WI38 (cell line): ENCODE results near the gene THSD8.

Experiments used
- H3K4me3 ChIP-seq: 2 replicates; pipeline ENCODE4 v1.5.1; 2011; ENCODE audit warnings: low read depth, mild to moderate bottlenecking, control low read depth, low read length
- TF ChIP-seq, protein P1 (sequence below): IDR thresholded peaks from 2 replicates; pipeline ENCODE4 v1.5.1; 2012; ENCODE audit warnings: low read depth, mild to moderate bottlenecking, control low read depth, low read length

THSD8 gene

DNA sequence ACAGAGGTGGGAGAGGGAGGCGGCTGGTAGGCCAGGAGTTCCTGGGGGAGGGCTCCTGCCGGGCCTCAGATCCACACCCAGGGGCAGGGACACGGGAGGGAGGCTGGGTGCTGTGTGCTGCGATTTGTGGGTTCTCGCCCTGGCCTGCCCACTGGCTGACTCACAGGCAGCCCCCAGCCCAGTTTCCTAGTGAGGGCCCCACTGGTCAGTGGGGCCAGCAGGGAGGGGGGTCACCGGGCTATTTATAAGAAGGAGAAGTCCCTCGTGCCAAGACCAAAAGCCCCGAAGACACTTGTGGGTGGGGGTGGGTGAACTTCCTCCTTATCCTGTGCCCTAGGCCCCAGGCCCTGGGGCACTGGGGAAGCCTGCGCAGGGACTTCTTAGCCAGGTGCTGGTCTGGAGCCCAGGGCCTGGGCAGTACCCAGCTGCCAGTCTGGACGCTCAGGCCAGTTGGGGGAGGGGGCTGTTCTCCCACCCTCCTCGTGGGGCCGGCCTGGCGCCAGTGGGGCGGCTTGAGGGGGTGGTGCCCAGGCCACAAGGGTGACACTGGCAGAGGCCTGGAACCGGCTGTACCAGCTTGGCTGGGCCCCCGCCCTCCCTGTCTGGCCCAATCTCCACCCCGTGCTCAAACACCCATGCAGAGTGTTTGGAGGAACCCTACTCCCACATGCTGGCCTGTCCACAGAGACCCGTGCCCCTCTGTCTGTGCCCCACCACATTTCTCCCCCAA is 15.6 kb upstream of the THSD8 start:
- TF ChIP-seq, protein P1, sequence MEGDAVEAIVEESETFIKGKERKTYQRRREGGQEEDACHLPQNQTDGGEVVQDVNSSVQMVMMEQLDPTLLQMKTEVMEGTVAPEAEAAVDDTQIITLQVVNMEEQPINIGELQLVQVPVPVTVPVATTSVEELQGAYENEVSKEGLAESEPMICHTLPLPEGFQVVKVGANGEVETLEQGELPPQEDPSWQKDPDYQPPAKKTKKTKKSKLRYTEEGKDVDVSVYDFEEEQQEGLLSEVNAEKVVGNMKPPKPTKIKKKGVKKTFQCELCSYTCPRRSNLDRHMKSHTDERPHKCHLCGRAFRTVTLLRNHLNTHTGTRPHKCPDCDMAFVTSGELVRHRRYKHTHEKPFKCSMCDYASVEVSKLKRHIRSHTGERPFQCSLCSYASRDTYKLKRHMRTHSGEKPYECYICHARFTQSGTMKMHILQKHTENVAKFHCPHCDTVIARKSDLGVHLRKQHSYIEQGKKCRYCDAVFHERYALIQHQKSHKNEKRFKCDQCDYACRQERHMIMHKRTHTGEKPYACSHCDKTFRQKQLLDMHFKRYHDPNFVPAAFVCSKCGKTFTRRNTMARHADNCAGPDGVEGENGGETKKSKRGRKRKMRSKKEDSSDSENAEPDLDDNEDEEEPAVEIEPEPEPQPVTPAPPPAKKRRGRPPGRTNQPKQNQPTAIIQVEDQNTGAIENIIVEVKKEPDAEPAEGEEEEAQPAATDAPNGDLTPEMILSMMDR, result no peak
- no peak overlapping the region for H3K4me3 ChIP-seq

DNA sequence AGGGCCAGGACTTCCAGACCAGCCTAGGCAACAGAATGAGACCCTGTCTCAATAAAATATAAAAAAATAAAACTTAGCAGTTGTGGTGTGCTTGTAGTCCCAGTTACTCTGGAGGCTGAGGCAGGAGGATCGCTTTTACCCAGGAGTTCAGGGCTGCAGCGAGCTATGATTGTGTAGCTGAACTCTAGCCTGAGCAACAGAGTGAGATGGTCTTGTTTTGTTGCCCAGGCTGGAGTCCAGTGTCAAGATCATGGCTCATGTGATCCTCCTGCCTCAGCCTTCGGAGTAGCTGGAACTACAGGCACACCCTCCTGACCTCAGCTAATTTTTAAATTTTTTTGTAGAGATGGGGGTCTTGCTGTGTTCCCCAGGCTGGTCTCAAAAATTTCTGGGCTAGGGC is 14.9 kb upstream of the THSD8 start:
- no peak overlapping the region for H3K4me3 ChIP-seq
- TF ChIP-seq, protein P1, result no peak

DNA sequence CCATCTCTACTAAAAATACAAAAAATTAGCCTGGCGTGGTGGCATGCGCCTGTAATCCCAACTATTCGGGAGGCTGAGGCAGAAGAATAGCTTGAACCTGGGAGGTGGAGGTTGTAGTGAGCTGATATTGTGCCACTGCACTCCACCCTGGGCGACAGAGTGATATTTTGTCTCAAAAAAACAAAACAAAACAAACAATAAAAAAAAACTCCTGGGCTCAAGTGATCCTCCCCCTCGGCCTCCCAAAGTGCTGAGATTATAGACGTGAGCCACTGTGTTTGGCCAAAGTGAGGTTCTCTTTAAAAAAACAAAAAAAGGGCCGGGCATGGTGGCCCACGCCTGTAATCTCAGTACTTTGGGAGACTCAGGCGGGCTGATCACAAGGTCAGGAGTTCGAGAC is 14.4 kb upstream of the THSD8 start:
- TF ChIP-seq, protein P1, result no peak
- no peak overlapping the region for H3K4me3 ChIP-seq

DNA sequence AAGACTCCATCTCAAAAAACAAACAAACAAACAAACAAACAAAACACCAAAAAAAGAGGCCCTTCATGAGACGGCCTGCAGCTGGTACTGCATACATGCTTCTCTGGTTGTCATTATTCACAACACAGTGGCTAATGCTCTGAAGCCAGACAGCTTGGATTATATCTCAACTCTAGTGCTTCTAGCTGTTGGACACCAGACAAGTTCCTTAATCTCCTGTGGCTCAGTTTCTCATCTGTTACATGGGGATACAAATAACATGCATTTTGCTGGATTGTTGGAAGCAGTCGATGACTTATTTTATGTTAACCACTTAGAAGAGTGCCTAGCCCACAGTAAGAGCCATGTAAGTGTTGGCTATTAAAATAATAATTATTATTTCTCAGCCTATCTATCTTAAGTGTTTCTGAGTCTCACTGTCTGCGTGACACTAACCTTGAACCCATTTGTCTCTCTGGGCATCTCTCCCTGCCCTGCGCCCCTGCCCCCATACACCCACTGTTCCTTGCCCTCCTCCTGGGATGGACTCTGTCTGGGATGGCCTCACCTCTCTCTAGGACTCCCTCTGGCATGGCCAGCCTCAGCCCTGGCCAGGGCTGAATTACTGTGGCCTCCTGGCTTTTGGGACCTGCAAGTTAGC is 13.7 kb upstream of the THSD8 start:
- peak overlapping the region; percentile 54 for H3K4me3 ChIP-seq
- TF ChIP-seq, protein P1, result no peak

DNA sequence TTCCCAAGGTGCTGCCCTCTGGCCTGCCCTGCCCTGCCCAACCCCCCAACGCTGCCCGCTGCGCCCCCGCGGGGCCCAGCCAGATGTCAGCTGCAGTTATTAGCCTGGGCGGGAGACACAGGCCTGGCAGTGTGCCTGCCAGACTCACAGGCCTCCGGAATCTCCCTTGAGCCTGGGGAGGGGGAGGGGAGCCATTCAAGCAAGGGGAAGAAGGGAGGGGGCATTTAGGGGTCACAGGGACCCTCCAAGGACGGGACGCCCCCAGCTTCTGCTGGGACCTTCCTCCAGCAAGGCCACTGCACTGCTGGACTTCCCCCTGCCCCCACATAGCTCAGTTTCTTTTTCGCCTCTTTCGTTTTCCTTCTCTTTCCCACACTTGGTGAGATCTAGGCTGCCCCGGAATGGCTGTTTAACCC is 13.2 kb upstream of the THSD8 start:
- peak overlapping the region; percentile 54 for H3K4me3 ChIP-seq
- TF ChIP-seq, protein P1, result no peak

DNA sequence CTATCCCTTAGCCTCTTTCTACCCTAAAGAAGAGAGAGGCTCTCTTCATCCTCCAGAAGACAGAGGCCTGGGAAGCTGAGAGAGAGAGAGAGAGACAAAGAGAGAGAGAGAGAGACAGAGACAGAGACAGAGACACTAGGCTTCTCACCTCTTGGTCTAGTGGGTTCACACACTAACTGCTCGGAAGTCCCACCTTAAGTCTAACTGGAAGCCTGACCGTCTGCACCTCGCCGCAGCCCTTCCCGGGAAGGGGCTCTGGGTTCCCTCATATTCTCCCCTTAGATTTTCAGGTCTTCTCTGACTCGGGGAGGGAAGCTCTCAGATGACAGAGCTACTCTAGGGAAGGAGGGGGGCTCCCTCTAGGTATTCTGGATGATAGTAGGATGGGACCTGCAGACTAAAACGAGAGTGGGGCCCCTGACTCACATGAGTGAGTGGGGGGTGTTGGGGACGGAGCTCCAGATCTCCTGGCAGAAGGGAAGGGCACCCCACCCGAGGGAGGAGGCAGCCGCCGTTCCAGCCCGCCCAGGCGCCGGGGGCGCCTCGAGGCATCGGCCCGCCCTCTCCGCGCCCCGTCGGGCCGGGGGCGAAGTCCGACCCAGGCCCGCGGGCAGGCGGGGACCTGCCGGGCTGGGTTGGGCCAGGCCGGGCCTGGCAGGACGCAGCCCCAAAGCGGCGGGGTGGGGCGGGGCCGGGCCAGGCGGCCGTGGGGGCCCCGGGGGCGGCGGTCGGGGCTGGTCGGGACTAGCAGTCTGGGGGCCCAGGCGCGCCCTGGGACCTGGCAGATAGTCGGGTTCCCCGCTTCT is 12.6 kb upstream of the THSD8 start:
- TF ChIP-seq, protein P1, result no peak
- H3K4me3 ChIP-seq, result peak overlapping the region; percentile 91
